ENCODE measurements around the gene GLMN.

- no peak for TF ChIP-seq BHLHE40 (IDR thresholded peaks at IDR 0.05; ENCODE audit: low read depth, low read length)
- TF ChIP-seq POLR2A (IDR thresholded peaks at IDR 0.05; ENCODE audit: low read length), result no peak
- no peak for TF ChIP-seq CTCF (IDR thresholded peaks at IDR 0.05)
- TF ChIP-seq KDM5A (IDR thresholded peaks at IDR 0.05), result no peak
- TF ChIP-seq TP53 (CRISPR knock-in tag; IDR thresholded peaks at IDR 0.05), result no peak
- TF ChIP-seq JUN (IDR thresholded peaks at IDR 0.05), result no peak
- TF ChIP-seq MAZ (IDR thresholded peaks at IDR 0.05; ENCODE audit: borderline replicate concordance, low read depth, low read length), result no peak
- TF ChIP-seq RAD21 (conservative IDR thresholded peaks at IDR 0.05 in 1 of 2, IDR thresholded peaks at IDR 0.05 in 1 of 2), result no peak
- no peak for TF ChIP-seq ZC3H11A (IDR thresholded peaks at IDR 0.05)
- TF ChIP-seq REST (IDR thresholded peaks at IDR 0.05), result no peak
- TF ChIP-seq HOXB13 (CRISPR knock-in tag; IDR thresholded peaks at IDR 0.05; ENCODE audit: low read depth), result no peak
- no peak for TF ChIP-seq POLR2AphosphoS2 (conservative IDR thresholded peaks at IDR 0.05; ENCODE audit: low read length)
Observed at GRCh38 chr1:92342401-92342800, 43.6 kb upstream of the GLMN start.

Measured in A549 (cell line).